ENCODE measurements around the gene SMAD6. TPM values are rescaled to one million over a fixed set of nuclear protein-coding genes. Genes with fewer than 3 reads are reported as not detected.

SMAD6 gene
- total and polyA plus RNA-seq, 10 of the 15 experiments (the other 5 are each of a cell fraction or from before 2014, with no cell fraction given), result under 0.01 to 0.10 (median 0.03) TPM; not detected in 7

- Histone ChIP-seq H2AFZ (ENCODE audit: control insufficient read depth, low read depth, low read length) (no peak overlapping the region), H3K4me1 (ENCODE audit: control insufficient read depth, insufficient read depth, low read length) (no peaks in the 10 kb centered on the region), H3K9ac (ENCODE audit: control insufficient read depth, insufficient read depth, low read length) (no peak overlapping the region), H3K79me2 (ENCODE audit: control insufficient read depth, insufficient read depth, low read length) (no peaks in the 10 kb centered on the region), H3K27me3 (replicated peaks in 1 of 2; ENCODE audit: control insufficient read depth in 2 of 2, insufficient read depth in 2 of 2, low read length in 1 of 2) (no peaks in the 10 kb centered on the region), H3K4me3 (no peak overlapping the region), H3K9me3 (replicated peaks; ENCODE audit: control insufficient read depth, insufficient read depth, low read length) (no peaks in the 10 kb centered on the region), H3K4me2 (ENCODE audit: control insufficient read depth, insufficient read depth) (no peak overlapping the region), H3K36me3 (ENCODE audit: control insufficient read depth in 2 of 2, insufficient read depth in 2 of 2, low read length in 1 of 2) (no peaks in the 10 kb centered on the region), H4K20me1 (ENCODE audit: control insufficient read depth, insufficient read depth) (no peaks in the 10 kb centered on the region), H3K27ac (ENCODE audit: control insufficient read depth, insufficient read depth) (no peak overlapping the region)
- FAIRE-seq, result no peak
- CTCF ChIA-PET, result no interaction called here
- POLR2A ChIA-PET, result no interaction called here
- RAD21 ChIA-PET (ENCODE audit: unreplicated experiment), result no interaction called here
- no peak for TF ChIP-seq TARDBP (IDR thresholded peaks at IDR 0.05; ENCODE audit: borderline replicate concordance)
- no peak for TF ChIP-seq ZNF687 (IDR thresholded peaks at IDR 0.05)
- TF ChIP-seq RCOR1 (conservative IDR thresholded peaks at IDR 0.05; ENCODE audit: low read depth, low read length), result no peak
- TF ChIP-seq CBX3 (IDR thresholded peaks at IDR 0.05; ENCODE audit: borderline replicate concordance, low read depth), result no peak
- TF ChIP-seq ZSCAN29 (IDR thresholded peaks at IDR 0.05), result no peak
- no peak for TF ChIP-seq MXI1 (IDR thresholded peaks at IDR 0.05; ENCODE audit: low read depth, low read length)
- no peak for TF ChIP-seq E2F4 (IDR thresholded peaks at IDR 0.05; ENCODE audit: low read depth, low read length)
- TF ChIP-seq RFX5 (IDR thresholded peaks at IDR 0.05; ENCODE audit: low read depth, low read length), result no peak
- no peak for TF ChIP-seq SRF (IDR thresholded peaks at IDR 0.05; ENCODE audit: low read depth in 2 of 2, low read length in 2 of 2)
- SMC1A ChIA-PET (ENCODE audit: uncharacterized antibody, unreplicated experiment), result no interaction called here
- DNase-seq (ENCODE audit: low read depth, low spot score), result no peak
- intact Hi-C loops (cut with micrococcal nuclease; ENCODE audit: unreplicated experiment) (no loop called here), in situ Hi-C loops (cut with MboI) (no loop called here)
- 4% methylated on average over 4 of the region's 4 CpGs for WGBS (ENCODE audit: insufficient coverage, insufficient replicate concordance, low lambda C conversion rate, missing lambda C conversion rate)
- ATAC-seq, result no peak
- BruUV-seq (replicated peaks), result no TSS peak
These were observed 84.2 kb downstream of the SMAD6 start for GRCh38 chr15:66786222-66786621.

Measured in GM12878 (cell line).